Measurements from ENCODE around the gene SERPINA6. TPM values are rescaled to one million over a fixed set of nuclear protein-coding genes. Genes with fewer than 3 reads are reported as not detected.
"Not testable (repeated sequence)": the region's sequence is repeated elsewhere in the genome, so short reads cannot be mapped to it uniquely, and the experiment has no call there.

The SERPINA6 gene
- total RNA-seq, 2 experiments from 2014 or later, result not detected

DNA sequence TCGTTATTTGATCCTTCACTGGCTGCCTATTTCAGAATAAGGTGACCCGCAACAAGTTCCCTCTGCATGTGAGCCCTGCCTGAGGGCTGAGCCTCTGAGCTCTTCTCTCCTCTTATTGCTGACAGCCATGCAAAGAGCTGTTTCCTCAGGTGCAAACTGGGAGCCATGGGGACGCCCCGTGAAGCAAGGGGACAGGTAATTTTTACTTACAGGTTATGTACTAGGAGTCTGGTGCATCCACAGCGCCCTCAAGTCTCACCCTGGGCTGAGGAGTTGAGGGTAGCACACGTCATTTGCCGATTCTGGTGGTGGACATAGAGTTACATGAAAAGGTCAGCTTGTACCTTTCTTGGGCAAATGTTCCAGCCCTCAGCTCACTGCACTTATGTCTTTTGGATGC lies 26.1 kb upstream of the SERPINA6 start:
- peaks cover 73% of the 10 kb centered on the region for H3K4me1 Mint-ChIP-seq
- H3K27me3 Mint-ChIP-seq, result no peaks in the 10 kb centered on the region
- H3K4me3 Mint-ChIP-seq, result no peak overlapping the region
- intact Hi-C loops (cut with DNase I, micrococcal nuclease), result loop anchor here (5.0 to 10.0 kb wide), 4 partner anchors 172 to 384 kb away; partner anchors contain the start of gene ASB2 (in 1 of the 2)
- DNase-seq, result no peak
- peaks cover 32% of the 10 kb centered on the region for H3K36me3 Mint-ChIP-seq (ENCODE audit: low read depth)
- CTCF ChIA-PET, result interaction anchor here (0.7 to 1.6 kb wide), 2 partner anchors 12 to 74 kb away, joined by 3 to 4 read pairs; no protein-coding TSS in a partner anchor
- ATAC-seq, result no peak
- POLR2A ChIA-PET, result interaction anchor here (1.1 kb wide), 1 partner anchor 42 kb away, joined by 5 read pairs; no protein-coding TSS in a partner anchor
- H3K27ac Mint-ChIP-seq, result peak overlapping the region; percentile 66
- peaks cover 31% of the 10 kb centered on the region for H3K9me3 Mint-ChIP-seq (ENCODE audit: low read depth)

- peaks cover 36% of the 10 kb centered on the region for H3K36me3 Mint-ChIP-seq (ENCODE audit: low read depth)
- ATAC-seq, result no peak
- ChIA-PET POLR2A (interaction anchor here (1.1 kb wide), 1 partner anchor 42 kb away, joined by 5 read pairs; no protein-coding TSS in a partner anchor), CTCF (interaction anchor here (0.7 to 1.6 kb wide), 3 partner anchors 12 to 881 kb away, joined by 3 to 4 read pairs (median 3); no protein-coding TSS in a partner anchor)
- intact Hi-C loops (cut with DNase I, micrococcal nuclease), result loop anchor here (5.0 to 10.0 kb wide), 4 partner anchors 172 to 384 kb away; partner anchors contain the start of gene ASB2 (in 1 of the 2)
- H3K9me3 Mint-ChIP-seq (ENCODE audit: low read depth), result peaks cover 32% of the 10 kb centered on the region
- H3K4me1 Mint-ChIP-seq, result peaks cover 73% of the 10 kb centered on the region
- no peaks in the 10 kb centered on the region for H3K27me3 Mint-ChIP-seq
- H3K4me3 Mint-ChIP-seq, result no peak overlapping the region
- no peak for DNase-seq
- H3K27ac Mint-ChIP-seq, result peak overlapping the region; percentile 66
These were observed 25.7 kb upstream of the SERPINA6 start for GRCh38 chr14:94348836-94349235.

GRCh38 chr14:94346841-94347240 lies 23.7 kb upstream of the SERPINA6 start:
- no peak for ATAC-seq
- Mint-ChIP-seq H3K9me3 (ENCODE audit: low read depth) (peaks cover 26% of the 10 kb centered on the region), H3K27me3 (no peaks in the 10 kb centered on the region), H3K36me3 (ENCODE audit: low read depth) (peaks cover 38% of the 10 kb centered on the region), H3K4me3 (no peak overlapping the region), H3K27ac (peak overlapping the region; percentile 92), H3K4me1 (peaks cover 80% of the 10 kb centered on the region)
- intact Hi-C loops (cut with DNase I, micrococcal nuclease), result loop anchor here (1.0 to 10.0 kb wide), 7 partner anchors 8 to 382 kb away; partner anchors contain the start of gene ASB2 (in 1 of the 2)
- CTCF ChIA-PET, result interaction anchor here (0.6 to 1.0 kb wide), 4 partner anchors 11 to 138 kb away, joined by 3 to 4 read pairs (median 3); no protein-coding TSS in a partner anchor
- no peak for DNase-seq
- POLR2A ChIA-PET, result interaction anchor here (0.5 to 2.9 kb wide), 15 partner anchors 9 to 699 kb away, joined by 3 to 41 read pairs (median 4); partner anchors contain the start of genes PPP4R4 and SERPINA1

GRCh38 chr14:94346065-94346786 lies 23.1 kb upstream of the SERPINA6 start:
- H3K27me3 Mint-ChIP-seq, result not testable (repeated sequence)

DNA sequence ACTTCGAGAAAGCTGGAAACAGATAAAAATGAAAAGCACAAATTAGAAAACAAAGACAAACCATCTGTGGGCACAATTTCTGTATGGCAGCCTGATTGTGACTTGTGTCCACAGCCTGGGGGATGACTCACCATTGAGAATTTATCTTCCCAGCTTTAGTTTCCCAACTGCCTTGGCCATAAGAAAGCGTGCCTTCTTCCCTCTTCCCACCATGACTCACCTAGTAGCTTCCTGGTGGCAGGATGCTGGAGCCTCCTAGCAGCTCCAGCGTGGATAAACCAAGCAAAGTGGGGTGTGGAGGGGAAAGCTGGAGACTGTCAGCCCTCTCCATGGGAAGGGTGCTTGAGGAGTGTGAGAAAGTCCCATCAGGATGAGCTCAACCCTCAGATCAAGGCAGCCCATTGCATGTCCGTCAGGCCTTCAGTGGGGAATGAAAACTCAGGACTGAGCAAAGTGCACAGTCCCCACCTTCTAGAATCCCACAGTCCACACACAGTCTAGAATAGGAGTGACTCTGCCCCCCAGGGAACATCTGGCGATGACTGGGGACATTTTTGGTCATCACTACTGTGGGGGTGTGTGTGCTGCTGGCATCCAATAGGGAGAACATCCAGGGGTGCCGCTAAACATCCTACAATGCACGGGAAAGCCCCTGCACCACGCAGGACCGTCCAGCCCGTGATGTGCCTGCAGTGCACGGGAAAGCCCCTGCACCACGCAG lies 22.4 kb upstream of the SERPINA6 start:
- ChIA-PET POLR2A (interaction anchor here (0.9 to 4.3 kb wide), 3 partner anchors 45 to 387 kb away, joined by 3 to 41 read pairs (median 22); no protein-coding TSS in a partner anchor), CTCF (interaction anchor here (0.6 to 1.2 kb wide), 3 partner anchors 8 to 182 kb away, joined by 3 read pairs; no protein-coding TSS in a partner anchor)
- Mint-ChIP-seq H3K27me3 (peaks cover 2% of the 10 kb centered on the region), H3K36me3 (ENCODE audit: low read depth) (peaks cover 37% of the 10 kb centered on the region), H3K4me1 (peaks cover 82% of the 10 kb centered on the region), H3K9me3 (ENCODE audit: low read depth) (peaks cover 32% of the 10 kb centered on the region), H3K4me3 (peak overlapping the region; percentile 38), H3K27ac (peak overlapping the region; percentile 93)
- intact Hi-C loops (cut with DNase I, micrococcal nuclease), result loop anchor here (1.0 to 10.0 kb wide), 7 partner anchors 10 to 381 kb away; partner anchors contain the start of gene ASB2 (in 1 of the 2)
- ATAC-seq (peak; percentile 19), DNase-seq (peak; percentile 57)

More at GRCh38 chr14:94346065-94346786, 23.1 kb upstream of the SERPINA6 start:
- H3K4me3 Mint-ChIP-seq, result not testable (repeated sequence)
- Mint-ChIP-seq H3K36me3 (ENCODE audit: low read depth) (peaks cover 32% of the 10 kb centered on the region), H3K27ac (peak overlapping the region; percentile 92), H3K9me3 (ENCODE audit: low read depth) (peaks cover 27% of the 10 kb centered on the region), H3K4me1 (peaks cover 80% of the 10 kb centered on the region)
- ChIA-PET POLR2A (interaction anchor here (0.5 to 2.9 kb wide), 16 partner anchors 8 to 698 kb away, joined by 3 to 41 read pairs (median 4); partner anchors contain the start of genes PPP4R4 and SERPINA1), CTCF (interaction anchor here (0.6 to 1.2 kb wide), 5 partner anchors 7 to 139 kb away, joined by 3 to 4 read pairs (median 3); no protein-coding TSS in a partner anchor)
- intact Hi-C loops (cut with DNase I, micrococcal nuclease), result loop anchor here (1.0 to 10.0 kb wide), 7 partner anchors 9 to 381 kb away; partner anchors contain the start of gene ASB2 (in 1 of the 2)
- peak; percentile 84 for ATAC-seq
- DNase-seq, result peak; percentile 90

- intact Hi-C loops (cut with DNase I, micrococcal nuclease), result loop anchor here (5.0 to 10.0 kb wide), 4 partner anchors 167 to 387 kb away; no protein-coding TSS in a partner anchor
- no peak for ATAC-seq
- peak overlapping the region; percentile 38 for H3K4me3 Mint-ChIP-seq
These were observed 21.3 kb upstream of the SERPINA6 start for GRCh38 chr14:94344389-94344788.

GRCh38 chr14:94343238-94344005 lies 20.3 kb upstream of the SERPINA6 start:
- Mint-ChIP-seq H3K9me3 (ENCODE audit: low read depth) (peaks cover 33% of the 10 kb centered on the region), H3K4me3 (no peak overlapping the region), H3K27me3 (peaks cover 2% of the 10 kb centered on the region), H3K27ac (peak overlapping the region; percentile 93), H3K36me3 (ENCODE audit: low read depth) (peaks cover 47% of the 10 kb centered on the region), H3K4me1 (peaks cover 74% of the 10 kb centered on the region)
- DNase-seq (no peak), ATAC-seq (no peak)
- intact Hi-C loops (cut with DNase I, micrococcal nuclease), result loop anchor here (2.0 to 10.0 kb wide), 5 partner anchors 51 to 386 kb away; no protein-coding TSS in a partner anchor
- CTCF ChIA-PET, result interaction anchor here (0.6 to 1.5 kb wide), 3 partner anchors 52 to 207 kb away, joined by 3 to 5 read pairs (median 4); no protein-coding TSS in a partner anchor
- POLR2A ChIA-PET, result interaction anchor here (2.1 to 4.3 kb wide), 2 partner anchors 48 to 51 kb away, joined by 22 to 23 read pairs; no protein-coding TSS in a partner anchor

More at GRCh38 chr14:94344389-94344788, 21.3 kb upstream of the SERPINA6 start:
- peaks cover 2% of the 10 kb centered on the region for H3K27me3 Mint-ChIP-seq
- H3K9me3 Mint-ChIP-seq (ENCODE audit: low read depth), result peaks cover 33% of the 10 kb centered on the region
- CTCF ChIA-PET, result interaction anchor here (1.0 kb wide), 1 partner anchor 29 kb away, joined by 5 read pairs; no protein-coding TSS in a partner anchor
- peaks cover 40% of the 10 kb centered on the region for H3K36me3 Mint-ChIP-seq (ENCODE audit: low read depth)
- no peak for DNase-seq
- peak overlapping the region; percentile 93 for H3K27ac Mint-ChIP-seq
- H3K4me1 Mint-ChIP-seq, result peaks cover 74% of the 10 kb centered on the region
- POLR2A ChIA-PET, result interaction anchor here (0.5 to 4.3 kb wide), 2 partner anchors 50 to 654 kb away, joined by 4 to 22 read pairs; no protein-coding TSS in a partner anchor

GRCh38 chr14:94342334-94342934 lies 19.3 kb upstream of the SERPINA6 start:
- Mint-ChIP-seq H3K36me3 (ENCODE audit: low read depth) (peaks cover 50% of the 10 kb centered on the region), H3K27me3 (peaks cover 2% of the 10 kb centered on the region), H3K9me3 (ENCODE audit: low read depth) (peaks cover 38% of the 10 kb centered on the region), H3K27ac (peak overlapping the region; percentile 93), H3K4me3 (no peak overlapping the region), H3K4me1 (peaks cover 79% of the 10 kb centered on the region)
- intact Hi-C loops (cut with DNase I, micrococcal nuclease), result loop anchor here (1.0 to 10.0 kb wide), 6 partner anchors 52 to 385 kb away; no protein-coding TSS in a partner anchor
- DNase-seq (peak; percentile 77), ATAC-seq (peak; percentile 71)
- CTCF ChIA-PET, result interaction anchor here (0.9 to 1.6 kb wide), 7 partner anchors 50 to 364 kb away, joined by 3 to 7 read pairs (median 3); no protein-coding TSS in a partner anchor
- POLR2A ChIA-PET, result interaction anchor here (0.6 to 4.3 kb wide), 5 partner anchors 15 to 1757 kb away, joined by 3 to 23 read pairs (median 6); no protein-coding TSS in a partner anchor

DNA sequence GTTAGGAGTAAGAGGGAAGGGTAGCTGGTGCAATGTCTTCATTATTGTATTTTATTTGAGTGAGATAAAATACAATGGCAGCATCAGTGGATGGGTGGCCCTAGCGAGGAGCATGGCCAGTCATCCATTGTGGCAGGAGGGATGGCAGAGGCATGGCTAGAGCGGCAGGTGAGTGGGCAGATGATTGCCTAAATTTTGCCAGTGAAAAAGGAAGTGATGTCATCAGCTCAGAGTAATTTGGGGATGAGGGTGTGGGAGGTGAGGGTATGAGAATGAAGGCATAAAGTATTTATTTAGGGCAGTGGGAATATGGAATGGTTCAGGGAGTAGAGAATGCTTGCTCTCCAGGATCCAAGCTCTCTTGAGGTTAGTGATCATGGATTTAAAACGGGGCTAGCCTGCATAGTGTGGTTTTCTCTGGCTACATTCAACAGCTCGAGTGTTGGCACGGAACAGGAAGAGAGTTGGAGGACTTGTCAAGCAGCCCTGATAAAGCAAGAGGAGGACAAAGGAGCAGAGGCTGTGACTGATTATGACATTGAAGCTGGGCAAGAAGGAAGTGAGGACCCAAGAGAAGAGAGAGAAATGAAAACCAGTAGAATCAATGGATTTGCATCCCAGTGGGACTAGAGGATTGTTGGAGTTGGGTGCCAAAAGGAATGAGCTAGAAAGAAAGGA lies 18.7 kb upstream of the SERPINA6 start:
- H3K9me3 Mint-ChIP-seq (ENCODE audit: low read depth), result peaks cover 37% of the 10 kb centered on the region

More for the DNA sequence above, 18.7 kb upstream of the SERPINA6 start:
- ATAC-seq, result peak; percentile 5
- intact Hi-C loops (cut with DNase I, micrococcal nuclease), result loop anchor here (1.0 to 10.0 kb wide), 6 partner anchors 53 to 384 kb away; no protein-coding TSS in a partner anchor
- H3K27me3 Mint-ChIP-seq, result peaks cover 2% of the 10 kb centered on the region
- H3K4me3 Mint-ChIP-seq, result no peak overlapping the region
- peaks cover 46% of the 10 kb centered on the region for H3K36me3 Mint-ChIP-seq (ENCODE audit: low read depth)
- H3K4me1 Mint-ChIP-seq, result peaks cover 76% of the 10 kb centered on the region
- H3K27ac Mint-ChIP-seq, result peak overlapping the region; percentile 93
- DNase-seq, result peak; percentile 56
- POLR2A ChIA-PET, result interaction anchor here (0.6 to 4.3 kb wide), 5 partner anchors 15 to 1756 kb away, joined by 3 to 23 read pairs (median 6); no protein-coding TSS in a partner anchor
- CTCF ChIA-PET, result interaction anchor here (0.9 to 1.6 kb wide), 7 partner anchors 50 to 364 kb away, joined by 3 to 7 read pairs (median 3); no protein-coding TSS in a partner anchor

Data from activated CD4-positive, alpha-beta T cell treated with anti-CD3 and anti-CD28 coated beads for 36 hours (primary cell).